HG03571 (cell line): ENCODE measurements around the gene KRT6A.

Experiments
- ATAC-seq: cut with Tn5 transposase; IDR thresholded peaks from one replicate; pipeline ENCODE4 v1.9.1; 2021; ENCODE audit not compliant: unreplicated experiment

The KRT6A gene

GRCh38 chr12:52524898-52525591 lies 32.0 kb upstream of the KRT6A start:
- no peak for ATAC-seq

GRCh38 chr12:52524241-52524897 lies 31.3 kb upstream of the KRT6A start:
- no peak for ATAC-seq

- no peak for ATAC-seq
Observed at GRCh38 chr12:52523824-52524223, 30.8 kb upstream of the KRT6A start.

DNA sequence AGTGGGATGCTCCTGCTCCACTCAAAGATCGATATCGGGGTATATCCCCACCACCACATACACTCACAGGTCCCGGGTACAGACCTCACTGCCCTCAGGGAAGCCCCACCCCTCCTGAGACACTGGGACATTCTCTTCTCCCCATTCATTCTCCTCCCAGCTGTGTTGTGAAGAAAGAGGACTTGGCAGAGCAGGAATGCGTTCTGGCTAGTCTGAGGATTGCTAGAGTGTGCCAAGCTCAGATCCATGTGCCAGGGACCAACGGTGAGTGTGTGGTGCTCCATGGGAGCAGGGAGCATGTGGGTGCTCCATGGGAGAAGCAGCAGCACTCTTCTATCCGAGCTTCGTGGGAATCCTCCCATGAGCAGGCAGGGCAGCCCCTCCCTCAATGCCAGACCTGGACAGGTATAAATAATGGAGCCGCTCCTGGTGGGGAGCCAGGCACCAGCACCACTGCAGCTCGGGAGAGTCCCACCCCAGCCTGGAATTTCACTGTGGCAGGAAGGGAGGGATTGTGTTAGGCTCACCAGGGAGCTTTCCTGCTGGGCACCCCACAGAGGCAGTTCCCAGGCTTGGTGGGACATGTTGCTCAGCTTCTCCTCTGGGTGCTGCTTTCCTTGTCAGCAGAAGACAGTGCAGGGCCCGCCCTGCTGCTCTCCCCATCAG lies 29.4 kb upstream of the KRT6A start:
- ATAC-seq: no peak

DNA sequence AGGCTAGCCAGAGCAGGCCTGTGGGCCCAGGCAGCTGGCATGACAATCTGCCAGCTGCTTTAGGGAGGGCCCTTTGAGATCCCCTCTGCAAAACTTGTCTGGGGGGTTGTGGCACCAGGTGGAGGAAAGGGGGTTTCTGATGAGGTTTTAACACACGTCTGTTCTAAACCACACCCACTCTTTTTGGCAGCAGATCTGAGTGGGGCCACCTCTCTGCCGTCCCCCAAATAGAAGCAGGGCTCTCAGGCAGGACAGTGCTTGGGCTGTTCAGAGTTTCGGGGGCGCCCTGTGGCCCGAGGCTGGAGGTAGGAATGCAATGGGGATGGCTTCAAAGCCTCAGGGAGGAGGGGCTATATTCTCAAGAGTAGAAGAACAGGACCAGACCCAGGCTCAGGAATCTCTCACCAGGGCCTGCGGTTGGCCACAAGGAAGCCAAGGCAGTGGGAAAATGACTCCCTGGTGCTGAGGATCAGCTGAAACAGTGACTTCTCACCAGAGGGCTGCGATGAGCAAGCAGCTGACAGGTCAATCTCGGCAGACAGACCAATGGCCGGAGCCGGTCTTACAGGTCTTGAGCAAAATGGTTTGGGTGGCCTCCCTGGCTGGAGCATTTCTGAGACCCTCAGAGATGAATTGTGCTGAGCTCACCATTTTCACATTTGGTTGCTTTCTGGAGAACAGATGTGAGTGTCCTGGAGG lies 28.7 kb upstream of the KRT6A start:
- no peak for ATAC-seq

DNA sequence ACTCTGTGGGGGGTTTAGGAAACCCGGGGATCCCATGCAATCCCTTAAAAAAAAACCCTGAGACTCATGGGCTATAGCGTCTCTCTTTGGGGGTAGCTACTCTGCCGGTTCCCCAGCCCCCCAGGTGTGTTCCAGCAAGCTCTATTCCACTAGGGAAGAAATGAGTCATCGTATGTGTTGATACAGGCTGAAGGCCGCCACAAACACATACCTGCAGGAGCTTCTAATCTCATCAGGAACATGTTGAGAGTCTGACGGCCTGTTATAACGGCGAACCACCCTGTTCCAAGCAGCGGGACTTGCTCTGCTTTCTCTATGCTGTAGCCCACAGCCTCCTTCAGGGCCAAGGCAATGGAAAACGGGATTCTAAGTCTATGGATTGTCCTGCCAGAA lies 28.1 kb upstream of the KRT6A start:
- no peak for ATAC-seq

GRCh38 chr12:52519826-52520662 lies 27.0 kb upstream of the KRT6A start, which contains the start of gene KRT5:
Gene KRT5, minus strand, starts transcription at chr12:52520394. Its CDS starts 98 bp downstream, at chr12:52520296.
- ATAC-seq: no peak

DNA sequence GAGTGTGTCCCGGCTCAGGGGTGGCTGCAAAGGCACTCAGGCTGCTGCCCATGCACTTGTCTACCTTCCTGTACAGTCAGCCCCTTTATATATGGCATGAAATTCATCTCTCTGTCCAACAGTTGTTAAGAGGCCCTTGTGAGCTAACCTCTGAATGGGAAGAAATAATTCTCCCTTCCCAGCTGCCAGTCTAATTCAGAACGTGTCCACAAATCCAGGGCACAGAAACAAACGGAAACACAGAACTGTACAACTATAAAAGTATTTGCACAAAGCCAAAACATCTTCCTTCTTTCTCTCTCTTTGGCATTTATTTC lies 26.3 kb upstream of the KRT6A start:
- no peak for ATAC-seq

GRCh38 chr12:52518574-52519386 lies 25.7 kb upstream of the KRT6A start:
- no peak for ATAC-seq

- no peak for ATAC-seq
Observed at GRCh38 chr12:52517888-52518287, 24.8 kb upstream of the KRT6A start.

DNA sequence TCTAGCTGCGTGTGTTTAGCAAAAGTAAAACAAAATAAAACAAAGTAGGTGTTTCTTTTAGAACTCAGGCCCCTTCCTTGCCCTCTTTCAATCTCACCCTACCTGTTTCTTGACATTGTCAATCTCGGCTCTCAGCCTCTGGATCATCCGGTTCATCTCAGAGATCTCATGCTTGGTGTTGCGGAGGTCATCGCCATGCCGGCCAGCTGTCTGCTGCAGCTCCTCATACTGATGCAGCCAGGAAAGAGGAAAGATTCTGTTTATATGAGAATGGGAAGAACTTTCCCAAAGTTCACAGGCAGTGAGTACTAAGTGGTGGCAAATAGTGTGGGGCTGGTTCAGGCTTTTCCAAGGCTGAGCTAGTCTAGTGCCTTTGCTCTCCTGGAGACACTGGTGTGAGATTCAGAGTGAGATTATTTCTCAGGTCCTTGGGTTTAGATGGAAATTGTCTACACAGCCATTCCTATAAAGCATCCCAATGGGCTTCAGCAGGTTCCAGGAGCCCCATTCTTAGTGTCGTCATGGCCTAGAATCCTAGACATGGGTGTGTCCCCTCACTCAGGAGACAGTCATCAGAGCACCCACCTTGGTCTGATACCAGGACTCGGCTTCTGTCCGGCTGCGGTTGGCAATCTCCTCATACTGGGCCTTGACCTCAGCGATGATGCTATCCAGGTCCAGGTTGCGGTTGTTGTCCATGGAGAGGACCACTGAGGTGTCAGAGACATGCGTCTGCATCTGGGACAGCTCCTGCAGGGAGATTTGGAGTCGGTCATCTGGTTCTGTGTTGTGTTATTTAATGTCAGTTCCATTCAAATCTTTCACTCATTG lies 24.2 kb upstream of the KRT6A start:
- ATAC-seq: no peak

GRCh38 chr12:52515927-52516831 lies 23.1 kb upstream of the KRT6A start:
- no peak for ATAC-seq

- no peak for ATAC-seq
Observed at GRCh38 chr12:52515319-52515646, 22.2 kb upstream of the KRT6A start.

- no peak for ATAC-seq
Observed at GRCh38 chr12:52514471-52515318, 21.6 kb upstream of the KRT6A start.

DNA sequence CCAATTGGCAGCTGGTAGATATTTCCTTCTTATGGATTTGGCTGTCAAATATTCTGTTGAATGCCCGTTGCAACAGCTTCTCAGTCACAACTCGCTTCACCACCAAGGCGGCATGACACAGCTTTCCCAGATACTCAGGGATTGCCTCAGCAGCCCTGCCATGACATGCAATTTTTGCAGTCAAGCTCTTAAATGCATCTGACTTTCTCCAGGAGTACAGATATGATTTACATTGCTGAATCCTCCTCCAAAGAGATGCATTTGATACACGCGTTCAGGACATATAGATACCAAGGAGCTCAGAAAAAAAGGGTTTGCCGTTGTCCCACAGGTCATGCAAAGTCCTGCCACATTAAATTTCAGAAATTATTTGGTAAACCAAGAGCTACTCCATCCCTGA lies 20.7 kb upstream of the KRT6A start:
- no peak for ATAC-seq

DNA sequence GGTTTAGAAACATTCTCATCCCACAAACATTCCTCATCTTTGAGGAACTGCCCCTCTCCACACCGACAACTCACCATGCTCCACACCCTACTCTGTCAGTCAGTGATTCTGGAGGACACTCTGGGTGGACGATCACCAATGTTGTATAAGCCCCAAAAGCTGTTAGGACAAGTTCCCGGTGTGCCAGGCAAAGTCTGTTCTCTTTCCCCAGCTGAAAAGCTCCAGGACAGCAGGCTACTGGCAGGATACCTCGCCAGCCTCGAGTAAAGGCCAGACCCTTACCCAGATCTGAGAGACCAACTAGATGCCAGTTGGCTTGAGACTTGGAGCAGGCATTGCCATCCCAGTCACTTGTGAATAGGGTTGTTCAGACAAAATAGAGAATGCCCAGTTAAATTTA lies 15.2 kb upstream of the KRT6A start:
- no peak for ATAC-seq
